Measurements from ENCODE around the gene OR5H2.

DNA sequence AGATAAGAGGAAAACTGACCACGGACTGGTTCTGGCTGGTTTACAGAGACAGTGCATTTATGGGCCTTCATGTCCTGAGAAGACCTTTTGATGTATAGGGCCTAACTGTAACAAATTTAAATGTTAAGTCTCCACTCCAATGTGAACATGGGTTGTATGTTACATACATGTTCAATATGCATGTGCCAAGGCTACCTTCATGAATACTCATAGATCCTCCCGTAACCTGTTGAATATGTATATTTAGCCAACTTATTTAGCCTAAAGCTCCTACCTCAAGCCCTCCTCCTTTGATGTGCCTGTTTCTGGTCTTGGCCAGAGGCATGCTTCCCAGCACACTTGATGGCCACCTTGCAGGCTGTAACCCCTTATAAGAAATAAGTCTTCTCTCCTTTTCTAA lies at the start of gene OR5H2:
- TF ChIP-seq CTCF (IDR thresholded peaks at IDR 0.05; ENCODE audit: extremely low read depth in 1 of 2, insufficient read depth in 1 of 2, low read depth in 1 of 2, low read length in 2 of 2) (no peak), EZH2 (IDR thresholded peaks at IDR 0.05; ENCODE audit: borderline replicate concordance, low read depth, low read length, severe bottlenecking) (no peak)

All from endothelial cell of umbilical vein (primary cell).